WTC11 (cell line): ENCODE measurements around the gene GALNTL6. TPM values are rescaled to one million over a fixed set of nuclear protein-coding genes. Genes with fewer than 3 reads are reported as not detected.

ENCODE experiments used
- ATAC-seq: fragments of 200-7000 bp; cut with Tn5 transposase; 2 replicates; pipeline ENCODE4 v1.10.0; 2021; ENCODE audit warnings: mild to moderate bottlenecking, moderate library complexity
- CTCF ChIA-PET: fragments of 300-600 bp; sonication (Branson Sonifier 250); formaldehyde crosslinking; loops from one replicate; lab custom pipeline; 2021; ENCODE audit warnings: antibody characterized with exemption; lab: Charles Lee
- POLR2A ChIA-PET: fragments of 350-600 bp; sonication (Branson Sonifier 250); formaldehyde crosslinking; loops from one replicate; lab custom pipeline; 2021; ENCODE audit warnings: antibody characterized with exemption; lab: Charles Lee
- DNase-seq: peaks from one replicate; pipeline ENCODE4 v3.0.0; 2021; ENCODE audit warnings: low spot score
- H3K27ac Mint-ChIP-seq: 2 replicates; pipeline ENCODE4 v1.8.0; 2021; ENCODE audit warnings: mixed read lengths
- H3K27me3 Mint-ChIP-seq: 2 replicates; pipeline ENCODE4 v1.8.0; 2021; ENCODE audit warnings: low read depth, mild to moderate bottlenecking, moderate library complexity, mixed read lengths
- H3K36me3 Mint-ChIP-seq: 2 replicates; pipeline ENCODE4 v1.8.0; 2021; ENCODE audit warnings: mixed read lengths
- H3K4me1 Mint-ChIP-seq: 2 replicates; pipeline ENCODE4 v1.8.0; 2022; ENCODE audit warnings: mixed read lengths
- H3K4me3 Mint-ChIP-seq: 2 replicates; pipeline ENCODE4 v1.8.0; 2021; ENCODE audit warnings: mild to moderate bottlenecking, moderate library complexity, mixed read lengths
- H3K9me3 Mint-ChIP-seq: 2 replicates; pipeline ENCODE4 v1.8.0; 2021; ENCODE audit warnings: mixed read lengths
- AFF4 ChIP-seq: sonication (generic); formaldehyde crosslinking; IDR thresholded peaks from 2 replicates; pipeline ENCODE4 v1.8.1; 2023; ENCODE audit warnings: mild to moderate bottlenecking, missing genetic modification reagents, borderline replicate concordance
- E2F1 ChIP-seq: sonication (generic); formaldehyde crosslinking; IDR thresholded peaks from 2 replicates; pipeline ENCODE4 v1.8.0; 2022; ENCODE audit warnings: mild to moderate bottlenecking, missing genetic modification reagents
- ETV6 ChIP-seq: sonication (generic); formaldehyde crosslinking; IDR thresholded peaks from 2 replicates; pipeline ENCODE4 v1.8.1; 2022; ENCODE audit warnings: mild to moderate bottlenecking, missing genetic modification reagents
- FOXP4 ChIP-seq: sonication (generic); formaldehyde crosslinking; IDR thresholded peaks from 2 replicates; pipeline ENCODE4 v1.8.0; 2022; ENCODE audit warnings: mild to moderate bottlenecking, missing genetic modification reagents
- GRHL2 ChIP-seq: fragments of 250-450 bp; sonication (Bioruptor Pico); IDR thresholded peaks from 2 replicates; pipeline ENCODE4 v1.8.0; 2022; ENCODE audit warnings: mild to moderate bottlenecking, moderate library complexity; ENCODE audit not compliant: insufficient replicate concordance, severe bottlenecking
- GTF2I ChIP-seq: fragments of 250-450 bp; sonication (Bioruptor Pico); conservative IDR thresholded peaks from 2 replicates; pipeline ENCODE4 v1.4.0; 2021; ENCODE audit warnings: mild to moderate bottlenecking
- IRF1 ChIP-seq: sonication (generic); formaldehyde crosslinking; IDR thresholded peaks from 2 replicates; pipeline ENCODE4 v1.8.0; 2023; ENCODE audit warnings: missing genetic modification reagents
- IRF2 ChIP-seq: sonication (generic); formaldehyde crosslinking; IDR thresholded peaks from 2 replicates; pipeline ENCODE4 v1.8.0; 2022; ENCODE audit warnings: low read depth, missing genetic modification reagents, borderline replicate concordance
- MXD4 ChIP-seq: fragments of 250-450 bp; sonication (Bioruptor Pico); IDR thresholded peaks from 2 replicates; pipeline ENCODE4 v1.8.0; 2021; ENCODE audit warnings: mild to moderate bottlenecking, moderate library complexity, borderline replicate concordance
- MYBL2 ChIP-seq: sonication (generic); formaldehyde crosslinking; IDR thresholded peaks from 2 replicates; pipeline ENCODE4 v1.8.1; 2023; ENCODE audit warnings: mild to moderate bottlenecking, moderate library complexity, missing genetic modification reagents
- NR3C1 ChIP-seq: sonication (generic); formaldehyde crosslinking; conservative IDR thresholded peaks from 2 replicates; pipeline ENCODE4 v1.8.1; 2023; ENCODE audit warnings: low read depth, mild to moderate bottlenecking, missing genetic modification reagents
- TEAD1 ChIP-seq: sonication (generic); formaldehyde crosslinking; IDR thresholded peaks from 2 replicates; pipeline ENCODE4 v1.8.0; 2022; ENCODE audit warnings: mild to moderate bottlenecking, missing genetic modification reagents
- TEAD4 ChIP-seq: sonication (generic); formaldehyde crosslinking; IDR thresholded peaks from 2 replicates; pipeline ENCODE4 v1.8.0; 2022; ENCODE audit warnings: mild to moderate bottlenecking, missing genetic modification reagents
- TP53 ChIP-seq: sonication (generic); formaldehyde crosslinking; IDR thresholded peaks from 2 replicates; pipeline ENCODE4 v1.8.1; 2023; ENCODE audit warnings: mild to moderate bottlenecking, missing genetic modification reagents
- ZNF263 ChIP-seq: sonication (generic); formaldehyde crosslinking; IDR thresholded peaks from 2 replicates; pipeline ENCODE4 v1.8.1; 2022; ENCODE audit warnings: low read depth, mild to moderate bottlenecking, moderate library complexity, missing genetic modification reagents
- ZNF317 ChIP-seq: sonication (generic); formaldehyde crosslinking; IDR thresholded peaks from 2 replicates; pipeline ENCODE4 v1.8.1; 2023; ENCODE audit warnings: low read depth, mild to moderate bottlenecking, moderate library complexity, missing genetic modification reagents, borderline replicate concordance
- ZNF416 ChIP-seq: fragments of 250-450 bp; sonication (Bioruptor Pico); IDR thresholded peaks from 2 replicates; pipeline ENCODE4 v1.9.0; 2021; ENCODE audit warnings: mild to moderate bottlenecking, inconsistent platforms
- ZNF671 ChIP-seq: fragments of 250-450 bp; sonication (Bioruptor Pico); IDR thresholded peaks from 2 replicates; pipeline ENCODE4 v1.8.0; 2021; ENCODE audit warnings: mild to moderate bottlenecking
- total RNA-seq: library from RNA; stranded (reverse); gene quantifications from 3 replicates; pipeline ENCODE4 v1.2.3, GENCODE V29; 2021
- TF ChIP-seq, protein P1 (sequence below): sonication (generic); formaldehyde crosslinking; IDR thresholded peaks from 2 replicates; pipeline ENCODE4 v1.8.1; 2022; ENCODE audit warnings: mild to moderate bottlenecking, moderate library complexity, missing genetic modification reagents
- TF ChIP-seq, protein P2 (sequence below): fragments of 250-450 bp; sonication (Bioruptor Pico); IDR thresholded peaks from 2 replicates; pipeline ENCODE4 v1.9.0; 2021; ENCODE audit warnings: mild to moderate bottlenecking
- TF ChIP-seq, protein P3 (sequence below): sonication (generic); formaldehyde crosslinking; IDR thresholded peaks from 2 replicates; pipeline ENCODE4 v1.8.1; 2023; ENCODE audit warnings: mild to moderate bottlenecking, moderate library complexity, missing genetic modification reagents

GALNTL6 gene
- total RNA-seq, 1 experiment from 2014 or later: 0.24 TPM

DNA sequence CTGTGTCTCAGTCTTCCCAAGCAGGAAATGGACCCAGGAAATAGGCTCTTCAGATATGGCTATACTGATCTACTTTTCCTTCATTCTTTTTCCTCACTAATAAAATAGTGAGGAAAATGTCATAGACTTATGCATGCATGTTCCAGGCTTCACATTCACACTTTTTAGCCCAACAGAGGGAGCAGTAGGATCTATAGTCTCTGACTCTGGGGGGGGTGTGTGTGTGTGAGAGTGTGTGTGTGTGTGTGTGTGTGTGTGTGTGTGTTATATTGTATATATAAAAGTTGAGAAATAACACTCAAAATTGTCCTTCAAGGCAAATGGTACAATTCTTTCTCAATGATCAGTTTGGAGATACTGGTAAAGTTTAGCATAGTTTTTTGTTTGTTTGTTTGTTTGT, 1058.2 kb downstream of the GALNTL6 start:
- DNase-seq (no peak), ATAC-seq (no peak)
- TF ChIP-seq ZNF263: no peak
- no peak for TF ChIP-seq TEAD4 (CRISPR knock-in tag)
- TF ChIP-seq FOXP4: no peak
- no peak for TF ChIP-seq NR3C1 (CRISPR knock-in tag)
- TF ChIP-seq IRF2 (CRISPR knock-in tag): no peak
- no peak for TF ChIP-seq TP53 (CRISPR knock-in tag)
- no peak for TF ChIP-seq ZNF671 (CRISPR knock-in tag)
- TF ChIP-seq, protein P1, sequence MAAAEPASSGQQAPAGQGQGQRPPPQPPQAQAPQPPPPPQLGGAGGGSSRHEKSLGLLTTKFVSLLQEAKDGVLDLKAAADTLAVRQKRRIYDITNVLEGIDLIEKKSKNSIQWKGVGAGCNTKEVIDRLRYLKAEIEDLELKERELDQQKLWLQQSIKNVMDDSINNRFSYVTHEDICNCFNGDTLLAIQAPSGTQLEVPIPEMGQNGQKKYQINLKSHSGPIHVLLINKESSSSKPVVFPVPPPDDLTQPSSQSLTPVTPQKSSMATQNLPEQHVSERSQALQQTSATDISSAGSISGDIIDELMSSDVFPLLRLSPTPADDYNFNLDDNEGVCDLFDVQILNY (CRISPR knock-in tag): no peak
- TF ChIP-seq, protein P2, sequence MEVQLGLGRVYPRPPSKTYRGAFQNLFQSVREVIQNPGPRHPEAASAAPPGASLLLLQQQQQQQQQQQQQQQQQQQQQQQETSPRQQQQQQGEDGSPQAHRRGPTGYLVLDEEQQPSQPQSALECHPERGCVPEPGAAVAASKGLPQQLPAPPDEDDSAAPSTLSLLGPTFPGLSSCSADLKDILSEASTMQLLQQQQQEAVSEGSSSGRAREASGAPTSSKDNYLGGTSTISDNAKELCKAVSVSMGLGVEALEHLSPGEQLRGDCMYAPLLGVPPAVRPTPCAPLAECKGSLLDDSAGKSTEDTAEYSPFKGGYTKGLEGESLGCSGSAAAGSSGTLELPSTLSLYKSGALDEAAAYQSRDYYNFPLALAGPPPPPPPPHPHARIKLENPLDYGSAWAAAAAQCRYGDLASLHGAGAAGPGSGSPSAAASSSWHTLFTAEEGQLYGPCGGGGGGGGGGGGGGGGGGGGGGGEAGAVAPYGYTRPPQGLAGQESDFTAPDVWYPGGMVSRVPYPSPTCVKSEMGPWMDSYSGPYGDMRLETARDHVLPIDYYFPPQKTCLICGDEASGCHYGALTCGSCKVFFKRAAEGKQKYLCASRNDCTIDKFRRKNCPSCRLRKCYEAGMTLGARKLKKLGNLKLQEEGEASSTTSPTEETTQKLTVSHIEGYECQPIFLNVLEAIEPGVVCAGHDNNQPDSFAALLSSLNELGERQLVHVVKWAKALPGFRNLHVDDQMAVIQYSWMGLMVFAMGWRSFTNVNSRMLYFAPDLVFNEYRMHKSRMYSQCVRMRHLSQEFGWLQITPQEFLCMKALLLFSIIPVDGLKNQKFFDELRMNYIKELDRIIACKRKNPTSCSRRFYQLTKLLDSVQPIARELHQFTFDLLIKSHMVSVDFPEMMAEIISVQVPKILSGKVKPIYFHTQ: no peak
- no peak for TF ChIP-seq MXD4 (CRISPR knock-in tag)
- no peak for TF ChIP-seq IRF1 (CRISPR knock-in tag)
- TF ChIP-seq AFF4: no peak
- Mint-ChIP-seq H3K27ac (peak overlapping the region; percentile 16; the same call in 1 of the 2 replicates), H3K9me3 (no peaks in the 10 kb centered on the region), H3K4me3 (no peak overlapping the region), H3K27me3 (no peaks in the 10 kb centered on the region), H3K36me3 (no peaks in the 10 kb centered on the region), H3K4me1 (peaks cover 37% of the 10 kb centered on the region)
- CTCF ChIA-PET: no interaction called here
- POLR2A ChIA-PET: no interaction called here

DNA sequence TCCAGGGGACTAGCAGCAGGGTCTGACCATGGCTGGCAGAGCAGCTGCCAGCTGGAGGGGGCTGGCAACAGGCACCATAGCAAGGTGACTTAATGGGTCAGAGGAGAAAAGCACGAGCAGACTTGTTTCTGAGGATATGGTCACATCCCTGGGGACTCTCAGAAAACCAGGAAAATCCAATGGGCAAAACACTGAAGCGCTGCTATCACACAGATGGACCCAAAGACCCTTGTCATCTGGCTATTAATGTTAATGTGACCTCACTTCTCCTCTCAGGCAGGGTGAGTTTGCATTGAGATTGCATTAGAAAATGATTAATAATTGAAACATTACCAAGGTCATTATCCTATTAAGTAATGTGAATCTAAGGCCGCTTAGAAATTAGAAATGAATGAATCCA, 1061.7 kb downstream of the GALNTL6 start:
- Mint-ChIP-seq H3K27ac (no peak overlapping the region), H3K4me3 (no peak overlapping the region), H3K27me3 (no peaks in the 10 kb centered on the region), H3K4me1 (peaks cover 27% of the 10 kb centered on the region), H3K36me3 (no peaks in the 10 kb centered on the region), H3K9me3 (0 out of 2 replicates have a peak, but pooled peaks cover 5% of the 10 kb centered on the region)
- CTCF ChIA-PET: no interaction called here
- DNase-seq (no peak), ATAC-seq (no peak)
- POLR2A ChIA-PET: no interaction called here
- TF ChIP-seq FOXP4: no peak
- TF ChIP-seq ETV6 (CRISPR knock-in tag): no peak
- no peak for TF ChIP-seq ZNF317 (CRISPR knock-in tag)
- TF ChIP-seq GTF2I (CRISPR knock-in tag): no peak
- no peak for TF ChIP-seq MYBL2 (CRISPR knock-in tag)
- TF ChIP-seq, protein P3, sequence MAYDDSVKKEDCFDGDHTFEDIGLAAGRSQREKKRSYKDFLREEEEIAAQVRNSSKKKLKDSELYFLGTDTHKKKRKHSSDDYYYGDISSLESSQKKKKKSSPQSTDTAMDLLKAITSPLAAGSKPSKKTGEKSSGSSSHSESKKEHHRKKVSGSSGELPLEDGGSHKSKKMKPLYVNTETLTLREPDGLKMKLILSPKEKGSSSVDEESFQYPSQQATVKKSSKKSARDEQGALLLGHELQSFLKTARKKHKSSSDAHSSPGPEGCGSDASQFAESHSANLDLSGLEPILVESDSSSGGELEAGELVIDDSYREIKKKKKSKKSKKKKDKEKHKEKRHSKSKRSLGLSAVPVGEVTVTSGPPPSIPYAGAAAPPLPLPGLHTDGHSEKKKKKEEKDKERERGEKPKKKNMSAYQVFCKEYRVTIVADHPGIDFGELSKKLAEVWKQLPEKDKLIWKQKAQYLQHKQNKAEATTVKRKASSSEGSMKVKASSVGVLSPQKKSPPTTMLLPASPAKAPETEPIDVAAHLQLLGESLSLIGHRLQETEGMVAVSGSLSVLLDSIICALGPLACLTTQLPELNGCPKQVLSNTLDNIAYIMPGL (CRISPR knock-in tag): no peak
- TF ChIP-seq TEAD1 (CRISPR knock-in tag): no peak
- no peak for TF ChIP-seq GRHL2 (CRISPR knock-in tag)
- TF ChIP-seq E2F1 (CRISPR knock-in tag): no peak
- TF ChIP-seq ZNF416 (CRISPR knock-in tag): no peak
